ENCODE results near the gene CDKAL1.

GRCh38 chr6:20631549-20631924 is 97.3 kb downstream of the CDKAL1 start:
- TF ChIP-seq CTCF (IDR thresholded peaks at IDR 0.05) (no peak), POLR2A (IDR thresholded peaks at IDR 0.05) (no peak)
